GM19372 (cell line): ENCODE results near the gene MED16.

ENCODE experiments used
- ATAC-seq: cut with Tn5 transposase; IDR thresholded peaks from one replicate; pipeline ENCODE4 v1.9.1; 2021; ENCODE audit warnings: mild to moderate bottlenecking, low read depth, moderate library complexity; ENCODE audit not compliant: unreplicated experiment

Gene MED16

GRCh38 chr19:875265-875879, 17.6 kb downstream of the MED16 start:
- ATAC-seq = no peak

DNA sequence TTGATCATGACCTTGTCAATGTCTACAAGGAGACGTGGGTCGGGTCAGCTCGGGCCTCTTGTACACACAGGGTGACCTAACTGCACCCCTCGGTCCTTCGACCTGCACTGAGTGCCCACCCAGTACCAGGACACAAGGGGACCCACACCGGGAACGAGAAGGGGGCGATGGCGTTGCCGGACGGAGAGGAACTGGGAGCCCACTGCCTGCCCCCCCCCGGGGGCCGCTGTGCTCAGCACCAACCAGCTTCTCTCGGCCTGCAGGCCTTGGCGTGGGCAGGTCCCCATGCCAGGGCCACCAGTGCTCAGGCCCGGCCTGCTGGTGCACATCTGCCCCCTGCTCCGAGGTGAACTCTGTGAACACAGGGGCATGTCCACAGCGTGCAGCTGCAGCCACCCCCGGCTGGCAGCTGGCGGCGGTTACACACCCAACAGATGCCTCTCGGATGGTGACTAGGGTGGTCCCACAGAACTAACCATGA, 19.4 kb downstream of the MED16 start:
- ATAC-seq = no peak

- no peak for ATAC-seq
These were observed 19.9 kb downstream of the MED16 start for GRCh38 chr19:873084-873483.

DNA sequence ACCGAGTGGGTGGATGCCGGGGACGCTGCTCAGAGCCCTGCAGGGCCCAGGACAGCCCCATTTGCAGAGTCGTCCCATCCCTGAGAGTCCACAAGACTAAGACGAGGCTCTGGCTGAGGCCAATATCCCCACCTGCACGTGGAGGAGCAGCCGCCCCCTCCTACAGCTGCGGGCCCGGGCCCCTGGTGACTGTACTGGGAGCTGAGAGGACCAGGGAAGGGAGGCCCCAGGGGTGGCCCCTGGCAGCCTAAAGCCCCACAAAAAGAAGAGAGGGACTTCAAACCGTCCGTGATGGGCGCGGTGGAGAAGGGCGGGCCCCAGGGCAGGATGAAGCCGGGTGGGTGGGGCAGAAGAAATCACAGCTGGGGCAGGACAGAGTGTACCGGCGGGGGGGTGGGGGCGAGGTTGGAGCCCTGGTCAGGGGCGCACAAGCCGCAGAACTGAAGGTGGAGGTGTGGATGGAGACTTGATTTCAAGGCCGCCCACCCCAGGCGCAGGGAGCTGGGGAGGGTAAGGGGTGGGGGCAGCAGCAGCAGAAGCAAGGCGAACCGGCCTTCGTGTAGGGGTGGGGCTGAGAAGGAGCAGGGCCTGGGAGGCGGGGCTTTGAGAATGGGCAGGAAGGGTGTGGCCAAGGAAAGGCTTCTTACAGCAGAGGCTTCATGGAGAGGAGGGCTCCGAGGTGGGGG, 20.6 kb downstream of the MED16 start:
- no peak for ATAC-seq

GRCh38 chr19:871446-872265, 21.3 kb downstream of the MED16 start:
- no peak for ATAC-seq

DNA sequence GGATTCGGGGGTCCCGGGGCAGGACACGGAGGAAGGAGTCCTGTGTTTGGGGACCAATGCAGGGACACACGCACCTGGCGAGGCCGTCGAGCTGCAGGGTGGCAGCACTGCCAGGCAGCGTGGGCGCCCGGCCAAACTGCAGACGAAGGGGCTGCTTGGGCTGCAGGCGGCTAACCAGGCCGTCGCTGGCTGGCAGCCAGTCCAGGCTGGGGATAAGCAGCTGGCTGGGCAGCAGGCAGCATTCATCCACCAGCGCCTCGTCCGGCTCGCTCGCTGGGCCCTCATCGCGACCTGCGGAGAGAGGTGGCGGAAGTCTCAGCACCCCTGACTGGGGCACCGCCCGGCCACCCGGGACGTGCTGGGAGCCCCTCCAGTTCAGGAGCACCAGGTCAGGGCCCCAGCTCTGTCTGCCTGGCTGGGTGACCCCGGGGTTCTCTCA, 22.0 kb downstream of the MED16 start:
- no peak for ATAC-seq

DNA sequence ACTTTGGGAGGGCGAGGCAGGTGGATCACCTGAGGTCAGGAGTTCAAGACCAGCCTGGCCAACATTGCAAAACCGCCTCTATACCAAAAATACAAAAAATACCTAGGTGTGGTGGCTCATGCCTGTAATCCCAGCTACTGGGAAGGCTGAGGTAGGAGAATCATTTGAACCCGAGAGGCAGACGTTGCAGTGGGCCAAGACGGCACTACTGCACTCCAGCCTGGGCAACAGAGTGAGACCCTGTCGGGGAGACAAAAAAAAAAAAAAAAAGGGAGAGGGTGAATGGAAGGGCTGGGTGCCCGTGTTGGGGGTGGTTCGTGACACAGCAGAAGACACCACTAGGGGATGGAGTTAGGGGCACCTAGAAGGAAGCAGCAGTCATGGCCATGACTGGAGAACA, 22.7 kb downstream of the MED16 start:
- ATAC-seq = no peak

GRCh38 chr19:869245-870177, 23.5 kb downstream of the MED16 start:
- no peak for ATAC-seq

DNA sequence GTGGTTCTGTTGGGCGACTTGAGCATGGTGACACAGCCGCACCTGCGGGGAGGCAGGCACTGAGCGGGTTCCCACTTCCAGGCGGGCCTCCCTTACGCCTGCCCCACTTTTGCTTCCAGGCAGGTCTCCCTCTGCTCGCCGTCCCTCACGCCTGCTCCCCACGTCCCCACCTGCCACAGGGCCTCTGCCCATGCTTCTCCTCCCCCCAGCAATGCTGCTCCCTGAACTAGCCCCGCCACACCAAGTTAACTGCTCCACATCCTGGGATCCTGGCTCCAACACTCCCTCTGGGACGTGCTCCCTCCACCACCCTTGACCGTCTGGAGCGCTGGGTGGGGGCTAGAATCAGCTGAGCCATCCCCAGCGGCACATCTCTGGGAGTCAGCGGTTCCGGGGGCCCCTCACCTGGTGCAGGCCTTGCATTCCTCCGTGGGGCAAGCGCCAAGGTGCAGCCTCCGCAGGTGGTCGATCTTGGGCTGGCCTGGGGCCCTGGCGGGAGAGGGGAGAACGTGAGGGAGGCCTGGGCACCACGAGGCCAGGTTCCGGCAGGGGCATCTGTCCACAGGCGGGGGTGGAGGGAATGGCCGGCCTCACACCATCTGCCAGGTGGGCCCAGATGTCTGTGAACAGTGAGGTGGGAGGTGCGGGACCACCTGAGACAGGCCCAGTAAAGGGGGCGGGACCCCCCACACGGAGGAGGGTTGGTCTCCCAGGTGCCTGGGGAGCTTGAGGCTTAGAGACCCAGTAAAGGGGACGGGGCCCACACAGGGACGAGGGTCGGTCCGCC, 24.3 kb downstream of the MED16 start:
- no peak for ATAC-seq

DNA sequence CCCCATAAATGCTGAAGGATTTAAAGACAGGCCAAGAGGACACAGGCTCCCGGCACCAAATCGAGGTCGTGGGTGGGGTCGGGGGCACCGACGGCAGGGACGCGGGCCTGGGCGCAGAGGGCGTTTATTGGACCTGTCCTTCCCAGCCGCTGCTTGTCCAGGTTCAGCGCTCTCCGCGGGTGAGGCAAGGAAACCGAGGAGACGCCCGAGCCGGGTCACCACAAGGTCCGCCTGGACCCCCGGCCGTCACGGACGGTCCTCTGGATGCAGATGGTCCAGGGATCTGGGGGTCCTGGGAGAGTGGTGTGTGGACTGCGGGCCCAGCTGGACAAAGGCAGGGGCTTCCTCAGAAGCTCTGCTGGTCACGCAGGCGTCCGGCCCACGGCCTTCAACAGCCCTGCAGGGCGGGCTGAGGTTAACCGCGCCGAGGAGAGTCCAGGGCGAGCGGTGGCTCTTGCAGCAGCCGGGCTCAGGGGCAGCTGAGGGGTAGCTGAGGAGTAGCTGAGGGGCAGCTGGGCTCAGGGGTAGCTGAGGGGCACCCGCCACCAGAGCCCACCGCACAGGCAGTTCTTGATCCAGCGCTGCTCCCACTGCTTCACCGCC, 25.0 kb downstream of the MED16 start:
- ATAC-seq = no peak

- ATAC-seq = no peak
These were observed 25.6 kb downstream of the MED16 start for GRCh38 chr19:867301-867793.

DNA sequence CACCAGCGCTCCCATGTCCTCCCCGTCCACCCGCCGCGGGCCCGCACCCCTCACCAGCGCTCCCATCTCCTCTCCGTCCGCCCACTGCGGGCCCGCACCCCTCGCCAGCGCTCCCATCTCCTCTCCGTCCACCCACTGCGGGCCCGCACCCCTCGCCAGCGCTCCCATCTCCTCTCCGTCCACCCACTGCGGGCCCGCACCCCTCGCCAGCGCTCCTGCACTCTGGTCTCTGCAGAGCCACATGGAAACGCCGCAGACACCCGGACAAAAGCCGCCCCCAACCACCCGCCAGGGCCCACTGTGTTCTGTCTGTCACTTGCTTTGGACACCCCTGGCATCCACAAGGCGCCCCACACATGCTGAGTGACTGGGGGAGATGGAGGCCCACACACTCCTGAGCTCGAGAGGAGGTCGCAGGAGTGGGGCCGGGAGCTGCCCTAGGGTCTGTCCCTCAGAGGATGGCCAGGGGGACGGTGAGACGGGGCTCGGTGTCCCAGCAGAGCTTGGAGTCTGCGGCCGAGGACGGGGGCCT, 26.2 kb downstream of the MED16 start:
- ATAC-seq = no peak

GRCh38 chr19:863315-863620, 29.7 kb downstream of the MED16 start:
- no peak for ATAC-seq

DNA sequence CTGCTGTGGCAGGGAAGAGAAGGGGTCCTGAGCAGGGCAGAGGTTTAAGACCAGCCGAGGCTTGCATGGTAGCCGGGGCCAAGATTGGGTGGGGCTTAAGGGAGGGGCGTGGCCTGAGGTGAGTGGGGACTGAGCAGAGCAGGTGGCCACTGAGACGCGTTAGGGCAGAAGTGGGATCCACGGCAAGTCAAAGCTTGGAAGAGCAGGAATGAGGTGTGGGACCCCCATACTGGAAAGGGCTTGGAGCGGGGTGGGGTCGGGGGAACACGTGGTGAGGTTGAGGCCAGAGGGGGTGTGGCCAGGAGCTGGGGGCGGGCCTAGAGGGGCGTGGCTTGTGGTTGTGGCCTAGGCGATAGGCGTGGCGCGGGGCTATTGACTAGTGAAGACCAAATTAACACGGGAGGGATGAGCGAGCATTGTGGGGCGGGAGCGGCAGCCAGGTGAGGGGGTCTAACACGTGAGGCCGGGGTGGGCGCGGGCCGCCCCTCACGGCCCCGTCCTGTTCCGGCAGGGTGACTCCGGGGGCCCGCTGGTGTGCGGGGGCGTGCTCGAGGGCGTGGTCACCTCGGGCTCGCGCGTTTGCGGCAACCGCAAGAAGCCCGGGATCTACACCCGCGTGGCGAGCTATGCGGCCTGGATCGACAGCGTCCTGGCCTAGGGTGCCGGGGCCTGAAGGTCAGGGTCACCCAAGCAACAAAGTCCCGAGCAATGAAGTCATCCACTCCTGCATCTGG, 30.2 kb downstream of the MED16 start:
- no peak for ATAC-seq

DNA sequence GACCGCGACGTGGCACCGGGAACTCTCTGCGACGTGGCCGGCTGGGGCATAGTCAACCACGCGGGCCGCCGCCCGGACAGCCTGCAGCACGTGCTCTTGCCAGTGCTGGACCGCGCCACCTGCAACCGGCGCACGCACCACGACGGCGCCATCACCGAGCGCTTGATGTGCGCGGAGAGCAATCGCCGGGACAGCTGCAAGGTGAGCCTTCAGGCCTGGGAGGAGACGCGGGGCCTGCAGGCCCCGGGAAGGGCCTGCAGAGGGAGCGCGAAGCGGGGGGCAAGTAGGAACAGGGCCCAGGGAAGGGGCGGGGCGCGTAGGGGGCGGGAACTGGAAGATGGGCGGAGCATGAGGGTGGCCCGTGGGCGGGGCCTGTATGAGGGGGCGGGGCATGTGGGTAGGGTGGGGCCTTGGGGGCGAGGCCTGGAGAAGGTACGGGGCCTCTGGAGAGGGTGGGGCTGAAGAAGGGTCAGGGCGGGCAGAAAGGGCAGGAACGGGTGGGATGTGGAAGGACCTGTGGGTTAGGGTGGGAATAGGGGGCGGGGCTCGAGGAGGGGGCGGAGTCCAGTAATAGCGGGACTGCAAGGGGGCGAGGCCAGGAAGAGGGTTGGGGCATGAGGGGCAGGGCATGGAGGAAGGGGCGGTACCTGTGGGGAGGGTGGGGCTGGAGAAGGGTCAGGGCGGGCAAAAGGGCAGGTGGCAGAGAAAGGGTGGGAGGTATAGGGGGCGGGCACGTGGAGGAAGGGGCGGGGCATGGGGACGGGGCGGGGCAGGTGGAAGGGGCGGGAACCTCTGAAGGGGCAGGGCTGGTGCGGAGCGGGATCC, 31.0 kb downstream of the MED16 start:
- no peak for ATAC-seq

DNA sequence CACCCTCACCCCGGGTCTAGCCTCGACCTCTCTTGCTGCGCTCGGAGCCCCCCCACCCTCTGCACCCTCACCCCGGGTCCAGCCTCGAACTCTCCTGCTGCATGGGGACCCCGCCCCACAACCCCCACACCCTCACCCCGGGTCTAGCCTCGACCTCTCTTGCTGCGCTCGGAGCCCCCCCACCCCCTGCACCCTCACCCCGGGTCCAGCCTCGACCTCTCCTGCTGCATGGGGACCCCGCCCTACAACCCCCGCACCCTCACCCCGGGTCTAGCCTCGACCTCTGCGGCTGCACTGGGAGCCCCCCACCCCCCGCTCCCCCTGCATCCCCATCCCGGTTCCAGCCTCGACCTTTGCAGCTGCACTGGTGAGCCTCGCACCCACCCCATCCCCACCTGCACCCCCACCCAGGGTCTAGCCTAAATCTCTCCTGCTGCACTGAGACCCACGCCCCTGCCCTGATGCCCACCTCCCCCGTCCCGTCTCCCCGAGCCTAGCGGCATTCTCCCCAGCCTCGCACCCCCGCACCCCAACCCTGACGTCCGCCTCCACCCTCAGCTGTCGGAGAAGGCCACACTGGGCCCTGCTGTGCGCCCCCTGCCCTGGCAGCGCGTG, 31.7 kb downstream of the MED16 start:
- ATAC-seq = no peak
